Gastrocnemius medialis (tissue), 4 donors: Measurements from ENCODE around the gene MAB21L3. TPM values are rescaled to one million over a fixed set of nuclear protein-coding genes. Genes with fewer than 3 reads are reported as not detected.

Experiments
- ATAC-seq, 2 donors: fragments of 150-250 bp; one replicate each; pipeline ENCODE4 v1.9.1; 2016
- DNase-seq, 2 donors: peaks; one replicate each; pipeline ENCODE4 v3.0.0-alpha.2; 2019
- H3K27ac ChIP-seq, 4 donors: fragments of 200-600 bp; sonication (generic); 1 replicate in 1 of 4; 2 replicates in 3 of 4; pipeline ENCODE4 v1.5.1; 2016 to 2018; ENCODE audit warnings: mild to moderate bottlenecking in 2 of 4, moderate library complexity in 1 of 4
- H3K27me3 ChIP-seq, 3 donors: fragments of 200-600 bp; sonication (generic) in 2 of 3; 1 replicate in 1 of 3; 2 replicates in 2 of 3; pipeline versions ENCODE4 v1.5.1 to v1.6.0; 2016 to 2019; ENCODE audit warnings: mild to moderate bottlenecking in 1 of 3, moderate library complexity in 1 of 3
- H3K36me3 ChIP-seq, 2 donors: fragments of 200-600 bp; sonication (generic) in 1 of 2; one replicate each; pipeline ENCODE4 v1.5.1; 2017 to 2018
- H3K4me1 ChIP-seq, 2 donors: fragments of 200-600 bp; sonication (generic) in 1 of 2; one replicate each; pipeline ENCODE4 v1.5.1; 2016 to 2017; ENCODE audit warnings: mild to moderate bottlenecking in 2 of 2
- H3K4me3 ChIP-seq, 4 donors: fragments of 200-600 bp; sonication (generic) in 3 of 4; 1 replicate in 1 of 4; 2 replicates in 3 of 4; pipeline ENCODE4 v1.5.1; 2016 to 2019; ENCODE audit warnings: mild to moderate bottlenecking in 2 of 4
- H3K9me3 ChIP-seq, 3 donors: fragments of 200-600 bp; sonication (generic) in 2 of 3; 1 replicate in 1 of 3; 2 replicates in 2 of 3; pipeline ENCODE4 v1.5.1; 2016 to 2019
- CTCF ChIP-seq, 5 experiments: fragments of 450-650 bp in 3 of 5; fragments of 200-600 bp in 2 of 5; sonication (generic) in 2 of 5; IDR thresholded peaks in 4 of 5; conservative IDR thresholded peaks in 1 of 5; 1 replicate in 4 of 5; 2 replicates in 1 of 5; pipeline ENCODE4 v1.5.1; 2016 to 2019; ENCODE audit warnings: antibody characterized with exemption in 5 of 5, mild to moderate bottlenecking in 3 of 5, moderate library complexity in 3 of 5
- POLR2A ChIP-seq, 2 donors: fragments of 450-650 bp; IDR thresholded peaks; one replicate each; pipeline ENCODE4 v1.6.1; 2017; ENCODE audit warnings: antibody characterized with exemption in 2 of 2, mild to moderate bottlenecking in 2 of 2, moderate library complexity in 2 of 2
- in situ Hi-C, 4 donors: fragments of 200-750 bp; cut with MboI; loops; one replicate each; pipeline versions ENCODE4 v1.15.0 to v1.8.0; 2017; ENCODE audit warnings: low sequenced_read_pairs in 4 of 4
- intact Hi-C: fragments of 100-400 bp; cut with DNase I; formaldehyde crosslinking; loops from one replicate; pipeline ENCODE4 v1.15.1; 2023; ENCODE audit warnings: low total_unique reads
- total RNA-seq, 4 donors: library from RNA; depleted of rRNA; stranded (reverse); fragments of >200 nt; gene quantifications; one replicate each; pipeline versions ENCODE4 v1.1.0 to v1.2.3, GENCODE V29; 2016

The MAB21L3 gene
- total RNA-seq, 4 donors from 2014 or later = 0.07 to 2.0 (median 0.16) TPM; not detected in 1

- TF ChIP-seq CTCF (IDR thresholded peaks at IDR 0.05 in 4 of 5, conservative IDR thresholded peaks at IDR 0.05 in 1 of 5) (no peak), POLR2A (IDR thresholded peaks at IDR 0.05) (no peak)
- H3K9me3 ChIP-seq = peaks cover 0 to 6% (median 0%) of the 10 kb centered on the region in 3 donors
- DNase-seq (no peak), ATAC-seq (no peak)
- H3K36me3 ChIP-seq = no peaks in the 10 kb centered on the region
- no peaks in the 10 kb centered on the region for H3K4me1 ChIP-seq
- no peak overlapping the region for H3K4me3 ChIP-seq
- H3K27me3 ChIP-seq = no peaks in the 10 kb centered on the region
- H3K27ac ChIP-seq = no peak overlapping the region
- in situ Hi-C loops (no loop called here), intact Hi-C loops (no loop called here)
Measured at GRCh38 chr1:116087628-116088027, 23.6 kb upstream of the MAB21L3 start.

GRCh38 chr1:116089870-116090269, 21.3 kb upstream of the MAB21L3 start:
- Histone ChIP-seq H3K4me1 (no peaks in the 10 kb centered on the region), H3K27ac (no peak overlapping the region), H3K27me3 (no peaks in the 10 kb centered on the region), H3K4me3 (no peak overlapping the region), H3K36me3 (no peaks in the 10 kb centered on the region), H3K9me3 (peaks cover 0 to 6% (median 0%) of the 10 kb centered on the region in 3 donors)
- in situ Hi-C loops (no loop called here), intact Hi-C loops (no loop called here)
- no peak for DNase-seq
- TF ChIP-seq POLR2A (IDR thresholded peaks at IDR 0.05) (no peak), CTCF (IDR thresholded peaks at IDR 0.05 in 4 of 5, conservative IDR thresholded peaks at IDR 0.05 in 1 of 5) (no peak)
- no peak for ATAC-seq

GRCh38 chr1:116091083-116091482, 20.1 kb upstream of the MAB21L3 start:
- Histone ChIP-seq H3K9me3 (peaks cover 0 to 6% (median 0%) of the 10 kb centered on the region in 3 donors), H3K36me3 (no peaks in the 10 kb centered on the region), H3K27me3 (no peaks in the 10 kb centered on the region), H3K4me1 (no peaks in the 10 kb centered on the region), H3K4me3 (no peak overlapping the region), H3K27ac (no peak overlapping the region)
- no peak for DNase-seq
- no peak for ATAC-seq
- intact Hi-C loops (no loop called here), in situ Hi-C loops (no loop called here)
- no peak for TF ChIP-seq POLR2A (IDR thresholded peaks at IDR 0.05)

GRCh38 chr1:116092752-116093489, 18.3 kb upstream of the MAB21L3 start:
- H3K36me3 ChIP-seq = no peaks in the 10 kb centered on the region
- no peaks in the 10 kb centered on the region for H3K4me1 ChIP-seq
- peaks cover 0 to 6% (median 0%) of the 10 kb centered on the region in 3 donors for H3K9me3 ChIP-seq
- no peak overlapping the region for H3K4me3 ChIP-seq
- TF ChIP-seq CTCF (IDR thresholded peaks at IDR 0.05 in 4 of 5, conservative IDR thresholded peaks at IDR 0.05 in 1 of 5) (no peak), POLR2A (IDR thresholded peaks at IDR 0.05) (no peak)
- ATAC-seq = no peak
- no peaks in the 10 kb centered on the region for H3K27me3 ChIP-seq
- intact Hi-C loops = no loop called here
- in situ Hi-C loops = no loop called here
- DNase-seq = no peak
- H3K27ac ChIP-seq = no peak overlapping the region

GRCh38 chr1:116095027-116095426, 16.2 kb upstream of the MAB21L3 start:
- Histone ChIP-seq H3K27ac (no peak overlapping the region), H3K4me1 (no peaks in the 10 kb centered on the region), H3K27me3 (no peaks in the 10 kb centered on the region), H3K9me3 (peaks cover 0 to 2% (median 0%) of the 10 kb centered on the region in 3 donors), H3K4me3 (no peak overlapping the region), H3K36me3 (no peaks in the 10 kb centered on the region)
- intact Hi-C loops (no loop called here), in situ Hi-C loops (no loop called here)
- no peak for ATAC-seq
- DNase-seq = no peak
- no peak for TF ChIP-seq POLR2A (IDR thresholded peaks at IDR 0.05)
- no peak for TF ChIP-seq CTCF (IDR thresholded peaks at IDR 0.05 in 4 of 5, conservative IDR thresholded peaks at IDR 0.05 in 1 of 5)
